A549 (cell line): ENCODE measurements around the gene CERS2. TPM values are rescaled to one million over a fixed set of nuclear protein-coding genes. Genes with fewer than 3 reads are reported as not detected.

ENCODE experiments used
- ATAC-seq, 2 experiments: fragments of 200-7000 bp in 1 of 2; fragments of >200 bp in 1 of 2; cut with Nextera tagmentation in 1 of 2; cut with Tn5 transposase in 1 of 2; 3 replicates each; pipeline versions ENCODE4 v1.8.0 to v1.9.1; 2018 to 2020; ENCODE audit warnings: mild to moderate bottlenecking in 1 of 2, moderate library complexity in 1 of 2
- CTCF ChIA-PET: fragments of 300-600 bp; sonication (Branson Sonifier 250); formaldehyde crosslinking; extraction: SDS; loops from one replicate; lab custom pipeline; 2021; ENCODE audit warnings: antibody characterized with exemption, inconsistent platforms; lab: Yijun Ruan, JAX
- POLR2A ChIA-PET: fragments of 350-600 bp; formaldehyde crosslinking; extraction: SDS; loops from one replicate; lab custom pipeline; 2021; ENCODE audit warnings: antibody characterized with exemption, inconsistent platforms; lab: Yijun Ruan, JAX
- DNase-seq, 2 experiments: peaks; one replicate each; pipeline versions ENCODE4 v3.0.0 to v3.0.0-alpha.2; 2011 to 2016; ENCODE audit warnings: low read depth in 1 of 2, low spot score in 1 of 2
- FAIRE-seq: peaks from 2 replicates; lab custom pipeline; 2011; peaks lifted over from hg19 to GRCh38; lab: Jason Lieb, UNC
- H3K27ac ChIP-seq, 2 experiments: fragments of >200 bp; sonication (Bioruptor Twin); formaldehyde crosslinking; 3 replicates each; pipeline ENCODE4 v1.5.1; 2016 to 2017
- H3K4me1 ChIP-seq: fragments of >200 bp; sonication (Bioruptor Twin); formaldehyde crosslinking; 3 replicates; pipeline ENCODE4 v1.6.1; 2016
- H3K4me2 ChIP-seq: fragments of >200 bp; sonication (Bioruptor Twin); formaldehyde crosslinking; 3 replicates; pipeline ENCODE4 v1.6.1; 2016
- H3K4me3 ChIP-seq: fragments of >200 bp; sonication (Bioruptor Twin); formaldehyde crosslinking; 3 replicates; pipeline ENCODE4 v1.5.1; 2016
- H3K9me3 ChIP-seq: fragments of >200 bp; sonication (Bioruptor Twin); formaldehyde crosslinking; 3 replicates; pipeline ENCODE4 v1.6.1; 2016
- BCL3 ChIP-seq: fragments of >200 bp; sonication (Bioruptor Twin); formaldehyde crosslinking; IDR thresholded peaks from 3 replicates; pipeline ENCODE4 v1.6.1; 2016
- CBX8 ChIP-seq: fragments of 200-600 bp; sonication (generic); IDR thresholded peaks from 2 replicates; pipeline ENCODE4 v1.6.1; 2016
- CHD4 ChIP-seq: fragments of 200-600 bp; sonication (generic); IDR thresholded peaks from 2 replicates; pipeline ENCODE4 v1.6.1; 2016; ENCODE audit warnings: antibody characterized with exemption, mild to moderate bottlenecking, borderline replicate concordance
- EHF ChIP-seq: fragments of 250-450 bp; sonication (Bioruptor Pico); IDR thresholded peaks from 2 replicates; pipeline ENCODE4 v1.5.0; 2020; ENCODE audit warnings: mild to moderate bottlenecking
- FOXS1 ChIP-seq: fragments of 250-450 bp; sonication (Bioruptor Pico); IDR thresholded peaks from 2 replicates; pipeline ENCODE4 v1.5.0; 2020; ENCODE audit warnings: mild to moderate bottlenecking, moderate library complexity
- GATA3 ChIP-seq: IDR thresholded peaks from 2 replicates; pipeline ENCODE4 v1.6.1; 2012; ENCODE audit warnings: borderline replicate concordance
- HOXA7 ChIP-seq: fragments of 250-450 bp; sonication (Bioruptor Pico); IDR thresholded peaks from 2 replicates; pipeline ENCODE4 v1.5.0; 2020; ENCODE audit warnings: mild to moderate bottlenecking, moderate library complexity
- JUN ChIP-seq, 2 experiments: fragments of >200 bp; sonication (Bioruptor Twin); formaldehyde crosslinking; IDR thresholded peaks; 2 replicates in 1 of 2; 3 replicates in 1 of 2; pipeline ENCODE4 v1.6.1; 2016 to 2017
- NR3C1 ChIP-seq: fragments of >200 bp; sonication (Bioruptor Twin); formaldehyde crosslinking; IDR thresholded peaks from 3 replicates; pipeline ENCODE4 v1.6.1; 2017
- PBX3 ChIP-seq: IDR thresholded peaks from 2 replicates; pipeline ENCODE4 v1.6.1; 2012
- POLR2A ChIP-seq: IDR thresholded peaks from 2 replicates; pipeline ENCODE4 v1.6.1; 2012; ENCODE audit warnings: mild to moderate bottlenecking, low read length
- POLR2AphosphoS2 ChIP-seq: conservative IDR thresholded peaks from 2 replicates; pipeline ENCODE4 v1.6.1; 2012; ENCODE audit warnings: low read length, improper control_type of control experiment, inconsistent platforms
- RAD21 ChIP-seq, 2 experiments: fragments of >200 bp in 1 of 2; sonication (Bioruptor Twin) in 1 of 2; formaldehyde crosslinking in 1 of 2; IDR thresholded peaks in 1 of 2; conservative IDR thresholded peaks in 1 of 2; 2 replicates in 1 of 2; 3 replicates in 1 of 2; pipeline ENCODE4 v1.6.1; 2012 to 2018; ENCODE audit warnings: inconsistent platforms in 1 of 2
- RARB ChIP-seq: fragments of 250-450 bp; sonication (Bioruptor Pico); IDR thresholded peaks from 2 replicates; pipeline ENCODE4 v1.8.0; 2021; ENCODE audit warnings: mild to moderate bottlenecking, moderate library complexity
- SREBF2 ChIP-seq: fragments of 450-650 bp; IDR thresholded peaks from 2 replicates; pipeline ENCODE4 v1.6.1; 2014; ENCODE audit warnings: mild to moderate bottlenecking, moderate library complexity
- TP53 ChIP-seq: fragments of 250-450 bp; sonication (Bioruptor Pico); IDR thresholded peaks from 2 replicates; pipeline ENCODE4 v1.5.0; 2021; ENCODE audit warnings: mild to moderate bottlenecking, moderate library complexity
- WGBS: methylation state at CpG from one replicate; pipeline ENCODE4 v1.1.6; 2017; ENCODE audit errors: missing lambda C conversion rate; 5-methylcytosine and 5-hydroxymethylcytosine counted together
- polyA minus RNA-seq: library from RNA; depleted of rRNA, polyadenylated mRNA; stranded (reverse); fragments of >200 nt; gene quantifications from 2 replicates; pipeline ENCODE4 v1.2.3, GENCODE V29; 2011; rRNA and poly(A)+ RNA removed
- polyA plus RNA-seq, 4 experiments: library from polyadenylated mRNA; depleted of rRNA in 3 of 4; stranded (reverse); fragments of >200 nt; fragmentation: RNase III in 1 of 4; extraction: RNeasy Plus Mini Kit Qiagen cat#74134 plus additional on column Dnase treatment in 1 of 4; gene quantifications; 2 replicates in 3 of 4; 3 replicates in 1 of 4; pipeline ENCODE4 v1.2.3, GENCODE V29; 2011 to 2017
- TF ChIP-seq, protein P1 (sequence below): fragments of >200 bp; sonication (Bioruptor Twin); formaldehyde crosslinking; IDR thresholded peaks from 3 replicates; pipeline ENCODE4 v1.5.1; 2016
- TF ChIP-seq, protein P2 (sequence below): fragments of >200 bp; sonication (Bioruptor Twin); formaldehyde crosslinking; IDR thresholded peaks from 2 replicates; pipeline ENCODE4 v1.6.1; 2016

Gene CERS2, protein sequence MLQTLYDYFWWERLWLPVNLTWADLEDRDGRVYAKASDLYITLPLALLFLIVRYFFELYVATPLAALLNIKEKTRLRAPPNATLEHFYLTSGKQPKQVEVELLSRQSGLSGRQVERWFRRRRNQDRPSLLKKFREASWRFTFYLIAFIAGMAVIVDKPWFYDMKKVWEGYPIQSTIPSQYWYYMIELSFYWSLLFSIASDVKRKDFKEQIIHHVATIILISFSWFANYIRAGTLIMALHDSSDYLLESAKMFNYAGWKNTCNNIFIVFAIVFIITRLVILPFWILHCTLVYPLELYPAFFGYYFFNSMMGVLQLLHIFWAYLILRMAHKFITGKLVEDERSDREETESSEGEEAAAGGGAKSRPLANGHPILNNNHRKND
- polyA plus RNA-seq (2011; rRNA removed) (356 and 395 TPM in 2 replicates), polyA plus RNA-seq (2017; fragmentation: RNase III; extraction: RNeasy Plus Mini Kit Qiagen cat#74134 plus additional on column Dnase treatment) (183 to 196 TPM (median 196 TPM) in 3 replicates), polyA minus RNA-seq (275 and 350 TPM in 2 replicates)
- 144 and 210 TPM in 2 replicates for polyA plus RNA-seq (2012; cell fraction: cytosol; rRNA removed)
- 118 and 122 TPM in 2 replicates for polyA plus RNA-seq (2012; cell fraction: nucleus; rRNA removed)

DNA sequence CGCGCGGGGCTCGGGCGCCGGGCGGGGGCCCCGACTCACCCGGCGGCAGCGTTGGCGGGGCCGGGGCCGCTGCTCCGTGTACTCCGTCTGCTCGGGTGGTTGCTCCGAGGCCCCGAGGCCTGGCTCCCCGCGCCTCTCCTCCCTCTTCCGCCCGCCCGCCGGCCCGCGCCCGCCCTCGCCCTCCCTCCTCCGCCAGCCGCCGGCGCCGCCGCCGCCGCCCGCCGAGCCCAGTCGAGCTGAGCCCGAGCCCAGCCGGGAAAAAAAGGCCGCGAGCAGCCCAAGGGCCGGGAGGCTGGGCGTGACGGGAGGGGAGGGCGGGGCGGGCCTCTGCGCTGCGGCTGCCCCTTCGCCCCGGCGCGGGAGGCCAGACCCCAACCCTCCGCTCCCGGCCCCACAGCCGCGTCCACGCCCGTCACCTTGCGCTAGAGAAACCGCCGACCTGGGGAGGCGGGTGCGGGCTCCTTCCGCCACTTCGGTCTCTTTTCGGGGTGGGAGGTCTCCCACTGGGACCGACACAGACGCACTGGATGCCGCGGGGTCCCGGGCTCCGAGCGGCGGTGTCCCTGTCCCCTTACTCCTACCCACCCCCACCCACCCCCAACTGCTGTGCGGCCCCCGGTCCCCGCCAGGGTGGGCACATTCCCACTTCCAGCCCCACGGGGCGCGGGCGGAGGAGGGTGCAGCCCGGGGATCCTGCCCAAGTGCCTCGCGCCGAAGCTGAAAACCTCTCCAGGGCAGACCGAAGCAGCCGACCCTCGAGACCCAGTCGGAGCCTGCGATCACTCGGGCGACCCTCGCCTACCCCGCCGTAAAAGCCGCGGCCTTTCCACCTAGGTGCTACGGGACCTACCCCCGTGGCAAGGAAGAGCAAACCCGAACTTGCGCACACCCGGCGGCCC is at the start of gene CERS2:
Gene CERS2 (minus strand): TSS at position 256 of the 899 bp plus-strand sequence. CDS start 5,745 bp downstream, outside the sequence.
- TF ChIP-seq CBX8 (no peak), FOXS1 (CRISPR knock-in tag) (no peak), JUN (IDR thresholded peaks at IDR 0.05) (peak in 1 of 2 experiments; percentile 74; a peak in 2 of 5 replicates), POLR2A (peak; percentile 52), BCL3 (0 out of 3 replicates have a peak, but pooled peaks have one; percentile 15), RARB (CRISPR knock-in tag) (no peak)
- TF ChIP-seq, protein P1, sequence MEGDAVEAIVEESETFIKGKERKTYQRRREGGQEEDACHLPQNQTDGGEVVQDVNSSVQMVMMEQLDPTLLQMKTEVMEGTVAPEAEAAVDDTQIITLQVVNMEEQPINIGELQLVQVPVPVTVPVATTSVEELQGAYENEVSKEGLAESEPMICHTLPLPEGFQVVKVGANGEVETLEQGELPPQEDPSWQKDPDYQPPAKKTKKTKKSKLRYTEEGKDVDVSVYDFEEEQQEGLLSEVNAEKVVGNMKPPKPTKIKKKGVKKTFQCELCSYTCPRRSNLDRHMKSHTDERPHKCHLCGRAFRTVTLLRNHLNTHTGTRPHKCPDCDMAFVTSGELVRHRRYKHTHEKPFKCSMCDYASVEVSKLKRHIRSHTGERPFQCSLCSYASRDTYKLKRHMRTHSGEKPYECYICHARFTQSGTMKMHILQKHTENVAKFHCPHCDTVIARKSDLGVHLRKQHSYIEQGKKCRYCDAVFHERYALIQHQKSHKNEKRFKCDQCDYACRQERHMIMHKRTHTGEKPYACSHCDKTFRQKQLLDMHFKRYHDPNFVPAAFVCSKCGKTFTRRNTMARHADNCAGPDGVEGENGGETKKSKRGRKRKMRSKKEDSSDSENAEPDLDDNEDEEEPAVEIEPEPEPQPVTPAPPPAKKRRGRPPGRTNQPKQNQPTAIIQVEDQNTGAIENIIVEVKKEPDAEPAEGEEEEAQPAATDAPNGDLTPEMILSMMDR: no peak; the same call in 2 of the 3 replicates
- peak; percentile 62 to 73 for DNase-seq
- H3K9me3 ChIP-seq: no peaks in the 10 kb centered on the region
- peak within 1 kb of the TSS; percentile 90 for H3K4me3 ChIP-seq
- FAIRE-seq: no peak
- H3K4me1 ChIP-seq: peaks cover 75% of the 10 kb centered on the region
- ATAC-seq: peak; percentile 49 to 54
- ChIA-PET POLR2A (interaction anchor here (0.9 kb wide), 1 partner anchor 9 kb away, joined by 3 read pairs; no protein-coding TSS in a partner anchor), CTCF (interaction anchor here (1.0 to 26.8 kb wide), 5 partner anchors 8 to 162 kb away, joined by 3 to 586 read pairs (median 8); partner anchors contain the start of genes ANXA9 and MINDY1)
- 56% methylated on average over 19 of the region's 106 CpGs for WGBS
- H3K27ac ChIP-seq: peak within 1 kb of the TSS; percentile 98 to 100
- peak within 1 kb of the TSS; percentile 95 for H3K4me2 ChIP-seq

- H3K27ac ChIP-seq: no peak overlapping the region
- ATAC-seq (peak in 1 of 2 experiments; percentile 15; a peak in 2 of 6 replicates), FAIRE-seq (no peak), DNase-seq (no peak)
- H3K4me3 ChIP-seq: no peak overlapping the region
- 74% methylated on average over 2 of the region's 2 CpGs for WGBS
- ChIA-PET CTCF (interaction anchor here (1.2 to 2.4 kb wide), 2 partner anchors 11 to 34 kb away, joined by 3 to 14 read pairs; no protein-coding TSS in a partner anchor), POLR2A (no interaction called here)
- H3K9me3 ChIP-seq: no peaks in the 10 kb centered on the region
- peak overlapping the region; percentile 5; the same call in 1 of the 3 replicates for H3K4me2 ChIP-seq
- peaks cover 33% of the 10 kb centered on the region for H3K4me1 ChIP-seq
- TF ChIP-seq BCL3 (no peak), GATA3 (no peak), HOXA7 (CRISPR knock-in tag) (no peak), RAD21 (conservative IDR thresholded peaks at IDR 0.05 in 1 of 2, IDR thresholded peaks at IDR 0.05 in 1 of 2) (no peak), POLR2AphosphoS2 (no peak), SREBF2 (no peak), TP53 (CRISPR knock-in tag) (no peak), CHD4 (no peak), EHF (no peak), NR3C1 (no peak), PBX3 (no peak)
- TF ChIP-seq, protein P2, sequence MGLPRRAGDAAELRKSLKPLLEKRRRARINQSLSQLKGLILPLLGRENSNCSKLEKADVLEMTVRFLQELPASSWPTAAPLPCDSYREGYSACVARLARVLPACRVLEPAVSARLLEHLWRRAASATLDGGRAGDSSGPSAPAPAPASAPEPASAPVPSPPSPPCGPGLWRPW: no peak
- TF ChIP-seq, protein P1: no peak
- TF ChIP-seq, all 56 proteins: peak for 0
Measured at GRCh38 chr1:151013518-151013917, 38.9 kb upstream of the CERS2 start.
